SK-N-MC (cell line): ENCODE measurements around the gene ZNF684.
"Not testable (repeated sequence)": the region's sequence is repeated elsewhere in the genome, so short reads cannot be mapped to it uniquely, and the experiment has no call there.

ENCODE experiments used
- EZH2 ChIP-seq: fragments of 200-600 bp; sonication (generic); IDR thresholded peaks from one replicate; pipeline ENCODE4 v1.6.1; 2017; ENCODE audit warnings: antibody characterized with exemption
- POLR2AphosphoS5 ChIP-seq: IDR thresholded peaks from 2 replicates; pipeline ENCODE4 v1.6.1; 2012; ENCODE audit warnings: mild to moderate bottlenecking, low read depth, low read length, borderline replicate concordance

DNA sequence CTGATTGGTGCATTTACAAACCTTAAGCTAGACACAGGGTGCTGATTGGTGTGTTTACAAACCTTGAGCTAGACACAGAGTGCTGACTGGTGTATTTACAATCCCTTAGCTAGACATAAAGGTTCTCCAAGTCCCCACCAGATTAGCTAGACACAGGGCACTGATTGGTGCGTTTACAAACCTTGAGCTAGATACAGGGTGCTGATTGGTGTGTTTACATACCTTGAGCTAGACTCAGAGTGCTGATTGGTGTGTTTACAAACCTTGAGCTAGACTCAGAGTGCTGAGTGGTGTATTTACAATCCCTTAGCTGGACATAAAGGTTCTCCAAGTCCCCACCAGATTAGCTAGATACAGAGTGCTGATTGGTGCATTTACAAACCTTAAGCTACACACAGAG is 26.8 kb downstream of the ZNF684 start:
- TF ChIP-seq POLR2AphosphoS5, EZH2: not testable (repeated sequence)
